GM21367 (cell line): Measurements from ENCODE around the gene ZNF446.

Experiments
- ATAC-seq: cut with Tn5 transposase; IDR thresholded peaks from one replicate; pipeline ENCODE4 v1.9.1; 2021; ENCODE audit not compliant: unreplicated experiment

The ZNF446 gene

GRCh38 chr19:58521651-58522050, 45.5 kb downstream of the ZNF446 start:
- no peak for ATAC-seq

DNA sequence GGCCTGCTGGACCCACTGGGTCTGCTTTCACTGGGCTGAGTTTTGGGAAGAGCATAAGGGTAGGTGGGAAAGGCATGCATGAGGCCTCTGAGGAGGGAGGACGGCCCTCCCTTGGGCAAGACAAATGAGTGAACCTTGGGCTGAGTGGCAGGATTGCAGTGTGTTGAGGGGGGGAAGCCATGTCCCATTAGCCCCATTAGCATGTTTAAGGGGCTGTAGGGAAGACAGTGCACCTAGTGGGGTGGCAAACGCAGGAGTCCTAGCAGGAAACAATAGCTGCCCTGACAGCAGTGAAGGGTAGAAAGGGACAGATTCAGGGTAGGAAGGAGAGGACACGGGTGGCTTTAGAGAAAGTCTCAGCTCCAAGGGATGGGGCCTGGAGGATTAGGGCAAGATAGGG, 46.6 kb downstream of the ZNF446 start:
- ATAC-seq = no peak

DNA sequence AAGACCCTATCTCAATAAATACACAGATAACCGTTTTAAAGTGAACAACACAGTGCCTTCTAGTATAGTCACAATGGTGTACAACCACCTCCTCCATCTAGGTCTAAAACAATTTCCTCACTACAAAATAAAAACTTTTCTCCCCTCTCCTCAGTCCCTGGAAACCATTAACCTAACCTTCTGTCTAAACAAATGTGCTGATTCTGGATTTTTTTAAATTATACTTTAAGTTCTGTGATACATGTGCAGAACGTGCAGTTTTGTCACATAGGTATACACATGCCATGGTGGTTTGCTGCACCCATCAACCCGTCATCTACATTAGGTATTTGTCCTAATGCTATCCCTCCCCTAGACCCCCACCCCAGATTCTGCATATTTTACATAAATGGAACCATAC, 53.3 kb downstream of the ZNF446 start:
- no peak for ATAC-seq
